ENCODE measurements around the gene SLC6A9. TPM values are rescaled to one million over a fixed set of nuclear protein-coding genes. Genes with fewer than 3 reads are reported as not detected.

Gene SLC6A9
- total RNA-seq, 1 donor, result 25.9 TPM

DNA sequence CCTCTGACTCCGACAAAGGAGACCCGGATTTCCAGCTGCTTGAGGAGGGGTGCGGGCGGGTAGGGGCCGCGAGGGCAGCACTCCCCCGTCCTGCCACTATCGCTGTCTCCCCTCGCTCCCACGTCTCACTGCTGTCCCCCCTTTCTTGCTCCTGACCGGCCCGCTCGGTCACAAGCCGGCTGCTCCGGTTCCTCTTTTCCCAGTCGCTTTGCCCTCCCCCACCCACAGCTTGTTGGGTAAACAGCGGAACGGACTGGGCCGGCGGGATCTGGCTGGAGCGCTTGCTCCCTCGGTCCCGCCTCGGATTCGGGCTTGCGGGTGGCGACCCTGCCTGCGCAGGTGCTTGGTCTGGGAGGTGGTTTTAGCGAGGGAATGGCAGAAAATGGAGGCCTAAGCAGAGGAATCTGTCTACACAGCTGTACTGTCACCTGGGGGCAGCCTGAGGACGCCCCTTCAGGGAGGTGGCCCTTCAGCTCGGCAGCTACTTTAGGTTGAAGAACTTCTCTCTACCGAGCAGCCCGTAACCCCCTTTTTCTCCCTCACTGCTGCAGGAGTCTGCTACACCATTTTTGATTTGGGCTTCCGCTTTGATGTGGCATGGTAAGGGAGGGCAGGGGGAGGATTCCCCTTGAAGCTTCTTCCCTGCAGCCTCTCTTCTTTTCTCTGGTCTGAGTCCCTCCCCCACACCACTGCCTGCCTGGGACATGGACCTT lies 55.9 kb downstream of the SLC6A9 start:
- no peak for DNase-seq (ENCODE audit: low read depth)
- TF ChIP-seq, protein P1, sequence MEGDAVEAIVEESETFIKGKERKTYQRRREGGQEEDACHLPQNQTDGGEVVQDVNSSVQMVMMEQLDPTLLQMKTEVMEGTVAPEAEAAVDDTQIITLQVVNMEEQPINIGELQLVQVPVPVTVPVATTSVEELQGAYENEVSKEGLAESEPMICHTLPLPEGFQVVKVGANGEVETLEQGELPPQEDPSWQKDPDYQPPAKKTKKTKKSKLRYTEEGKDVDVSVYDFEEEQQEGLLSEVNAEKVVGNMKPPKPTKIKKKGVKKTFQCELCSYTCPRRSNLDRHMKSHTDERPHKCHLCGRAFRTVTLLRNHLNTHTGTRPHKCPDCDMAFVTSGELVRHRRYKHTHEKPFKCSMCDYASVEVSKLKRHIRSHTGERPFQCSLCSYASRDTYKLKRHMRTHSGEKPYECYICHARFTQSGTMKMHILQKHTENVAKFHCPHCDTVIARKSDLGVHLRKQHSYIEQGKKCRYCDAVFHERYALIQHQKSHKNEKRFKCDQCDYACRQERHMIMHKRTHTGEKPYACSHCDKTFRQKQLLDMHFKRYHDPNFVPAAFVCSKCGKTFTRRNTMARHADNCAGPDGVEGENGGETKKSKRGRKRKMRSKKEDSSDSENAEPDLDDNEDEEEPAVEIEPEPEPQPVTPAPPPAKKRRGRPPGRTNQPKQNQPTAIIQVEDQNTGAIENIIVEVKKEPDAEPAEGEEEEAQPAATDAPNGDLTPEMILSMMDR (IDR thresholded peaks at IDR 0.05; ENCODE audit: insufficient read depth, low read length), result no peak
- H3K4me3 ChIP-seq (ENCODE audit: low read depth, low read length), result peak overlapping the region; percentile 93

DNA sequence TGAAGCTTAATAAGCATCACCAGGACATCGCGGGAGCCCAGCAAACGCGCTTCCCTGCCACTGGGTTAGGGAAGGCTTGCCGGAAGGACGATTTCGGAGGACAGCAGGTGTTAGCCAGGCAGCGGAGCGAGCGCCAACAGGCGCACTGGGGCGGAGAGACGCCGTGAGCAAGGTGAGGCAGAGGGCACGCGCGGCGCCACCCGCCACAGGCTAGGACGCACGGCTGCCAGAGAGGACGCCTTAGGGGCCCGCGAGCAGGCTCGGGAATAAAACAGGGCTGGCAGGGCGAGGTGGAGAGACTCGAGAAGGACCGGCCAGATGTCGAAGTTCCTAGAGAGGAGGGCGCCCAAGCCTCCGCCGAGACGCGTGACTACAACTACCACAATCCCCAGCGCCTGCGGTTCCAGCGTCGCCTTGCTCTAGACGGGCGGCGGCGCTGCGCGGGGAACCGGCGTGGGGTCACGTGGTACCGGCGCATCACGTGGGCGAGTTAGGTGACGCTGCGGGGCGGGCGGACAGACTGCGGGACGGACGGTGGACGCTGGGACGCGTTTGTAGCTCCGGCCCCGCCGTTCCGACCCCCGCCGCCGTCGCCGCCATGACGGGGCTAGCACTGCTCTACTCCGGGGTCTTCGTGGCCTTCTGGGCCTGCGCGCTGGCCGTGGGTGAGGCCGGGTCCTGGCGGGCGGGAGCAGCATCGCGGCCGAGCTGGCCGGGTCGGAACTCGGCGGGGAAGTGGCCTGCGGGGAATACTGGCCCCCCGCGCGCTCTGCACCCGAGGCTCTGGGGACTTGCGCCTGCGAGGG lies 56.6 kb downstream of the SLC6A9 start, which contains the start of gene ATP6V0B:
ATP6V0B (plus strand) TSS at position 518 of the 806 bp plus-strand sequence; CDS start at position 599, 81 bp downstream.
- TF ChIP-seq, protein P1 (IDR thresholded peaks at IDR 0.05; ENCODE audit: insufficient read depth, low read length), result no peak
- H3K4me3 ChIP-seq (ENCODE audit: low read depth, low read length), result peak within 1 kb of the TSS; percentile 93
- DNase-seq (ENCODE audit: low read depth), result peak; percentile 89

GRCh38 chr1:43973981-43974442 lies 57.2 kb downstream of the SLC6A9 start:
- TF ChIP-seq, protein P1 (IDR thresholded peaks at IDR 0.05; ENCODE audit: insufficient read depth, low read length), result no peak
- peak overlapping the region; percentile 93 for H3K4me3 ChIP-seq (ENCODE audit: low read depth, low read length)
- DNase-seq (ENCODE audit: low read depth), result no peak

DNA sequence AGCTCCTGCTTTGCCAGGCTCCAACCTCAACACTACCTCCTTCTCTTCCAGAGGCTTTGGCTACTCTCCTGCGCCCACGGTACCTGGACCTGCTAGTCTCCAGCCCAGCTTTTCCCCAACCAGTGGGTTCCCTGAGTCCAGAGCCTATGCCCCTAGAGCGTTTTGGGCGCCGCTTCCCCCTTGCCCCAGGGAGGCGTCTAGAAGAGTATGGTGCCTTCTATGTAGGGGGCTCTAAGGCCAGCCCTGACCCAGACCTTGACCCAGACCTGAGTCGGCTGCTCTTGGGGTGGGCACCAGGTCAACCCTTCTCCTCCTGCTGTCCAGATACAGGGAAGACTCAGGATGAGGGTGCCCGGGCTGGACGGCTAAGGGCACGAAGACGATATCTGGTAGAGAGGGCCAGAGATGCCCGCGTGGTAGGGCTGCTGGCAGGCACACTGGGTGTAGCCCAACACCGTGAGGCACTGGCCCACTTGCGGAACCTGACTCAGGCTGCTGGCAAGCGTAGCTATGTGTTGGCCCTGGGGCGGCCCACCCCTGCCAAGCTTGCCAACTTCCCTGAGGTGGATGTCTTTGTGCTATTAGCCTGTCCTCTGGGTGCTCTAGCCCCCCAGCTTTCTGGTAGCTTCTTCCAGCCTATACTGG lies 59.8 kb downstream of the SLC6A9 start:
- DNase-seq (ENCODE audit: low read depth), result no peak
- TF ChIP-seq, protein P1 (IDR thresholded peaks at IDR 0.05; ENCODE audit: insufficient read depth, low read length), result no peak
- no peak overlapping the region for H3K4me3 ChIP-seq (ENCODE audit: low read depth, low read length)

DNA sequence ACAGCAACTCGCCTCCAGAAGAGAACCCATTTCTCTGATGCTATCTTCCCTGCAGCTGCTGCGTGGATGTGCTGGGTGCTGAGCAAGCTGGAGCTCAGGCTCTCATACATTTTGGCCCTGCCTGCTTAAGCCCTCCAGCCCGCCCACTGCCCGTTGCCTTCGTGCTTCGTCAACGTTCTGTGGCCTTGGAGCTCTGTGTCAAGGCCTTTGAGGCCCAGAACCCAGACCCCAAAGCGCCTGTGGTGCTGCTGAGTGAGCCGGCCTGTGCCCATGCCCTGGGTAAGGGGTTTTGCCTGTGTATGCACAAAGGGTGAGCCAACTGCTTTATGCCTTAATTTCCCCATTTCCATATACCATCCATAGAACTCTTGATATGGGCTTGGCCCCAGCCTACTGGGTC lies 60.4 kb downstream of the SLC6A9 start:
- H3K4me3 ChIP-seq (ENCODE audit: low read depth, low read length), result peak overlapping the region; percentile 97
- TF ChIP-seq, protein P1 (IDR thresholded peaks at IDR 0.05; ENCODE audit: insufficient read depth, low read length), result no peak
- no peak for DNase-seq (ENCODE audit: low read depth)

DNA sequence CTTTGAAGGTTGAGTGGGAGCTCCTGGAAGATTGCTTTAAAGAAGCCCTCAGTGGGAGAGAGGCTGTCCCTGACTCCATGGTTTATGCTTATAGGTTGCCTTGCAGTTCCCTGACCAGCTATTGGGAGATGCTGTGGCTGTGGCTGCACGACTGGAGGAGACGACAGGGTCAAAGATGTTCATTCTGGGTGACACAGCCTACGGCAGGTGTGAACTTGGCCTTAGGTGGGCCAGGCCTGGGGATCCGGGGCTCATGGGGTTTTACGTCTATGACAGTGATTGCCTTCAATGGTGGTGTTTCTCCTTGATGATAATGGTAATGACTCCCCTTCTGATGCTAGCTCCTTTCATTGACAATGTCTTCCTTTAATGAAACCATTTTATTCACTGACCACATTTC lies 60.8 kb downstream of the SLC6A9 start:
- peak overlapping the region; percentile 97 for H3K4me3 ChIP-seq (ENCODE audit: low read depth, low read length)
- TF ChIP-seq, protein P1 (IDR thresholded peaks at IDR 0.05; ENCODE audit: insufficient read depth, low read length), result no peak
- DNase-seq (ENCODE audit: low read depth), result no peak

Data from fibroblast of the aortic adventitia (primary cell).